Osteocyte (in vitro differentiated cells): ENCODE results near the gene TMEM119. TPM values are rescaled to one million over a fixed set of nuclear protein-coding genes. Genes with fewer than 3 reads are reported as not detected.

Experiments used
- DNase-seq: peaks from one replicate; pipeline ENCODE4 v3.0.0; 2021; ENCODE audit warnings: mixed read lengths; ENCODE audit not compliant: unreplicated experiment; ENCODE audit errors: extremely low spot score
- H3K27ac Mint-ChIP-seq: one replicate; pipeline ENCODE4 v1.8.0; 2021; ENCODE audit warnings: mild to moderate bottlenecking, mixed read lengths; ENCODE audit not compliant: unreplicated experiment
- H3K27me3 Mint-ChIP-seq: one replicate; pipeline ENCODE4 v1.8.0; 2021; ENCODE audit warnings: mixed read lengths; ENCODE audit not compliant: unreplicated experiment
- H3K36me3 Mint-ChIP-seq: one replicate; pipeline ENCODE4 v1.8.0; 2021; ENCODE audit warnings: mixed read lengths; ENCODE audit not compliant: unreplicated experiment
- H3K4me1 Mint-ChIP-seq: one replicate; pipeline ENCODE4 v1.8.0; 2021; ENCODE audit warnings: mixed read lengths; ENCODE audit not compliant: unreplicated experiment
- H3K4me3 Mint-ChIP-seq: one replicate; pipeline ENCODE4 v1.8.0; 2021; ENCODE audit warnings: mild to moderate bottlenecking, moderate library complexity, mixed read lengths; ENCODE audit not compliant: unreplicated experiment
- H3K9me3 Mint-ChIP-seq: one replicate; pipeline ENCODE4 v1.8.0; 2021; ENCODE audit warnings: mixed read lengths; ENCODE audit not compliant: unreplicated experiment
- total RNA-seq: library from RNA; stranded (reverse); gene quantifications from 2 replicates; pipeline ENCODE4 v1.2.1, GENCODE V29; 2021
- TF ChIP-seq, protein P1 (sequence below): fragments of 200-600 bp; sonication (generic); IDR thresholded peaks from 2 replicates; pipeline ENCODE4 v1.5.0; 2021; ENCODE audit warnings: antibody characterized with exemption, mild to moderate bottlenecking, moderate library complexity

Gene TMEM119
- total RNA-seq, 1 donor from 2014 or later: 54.0 TPM

DNA sequence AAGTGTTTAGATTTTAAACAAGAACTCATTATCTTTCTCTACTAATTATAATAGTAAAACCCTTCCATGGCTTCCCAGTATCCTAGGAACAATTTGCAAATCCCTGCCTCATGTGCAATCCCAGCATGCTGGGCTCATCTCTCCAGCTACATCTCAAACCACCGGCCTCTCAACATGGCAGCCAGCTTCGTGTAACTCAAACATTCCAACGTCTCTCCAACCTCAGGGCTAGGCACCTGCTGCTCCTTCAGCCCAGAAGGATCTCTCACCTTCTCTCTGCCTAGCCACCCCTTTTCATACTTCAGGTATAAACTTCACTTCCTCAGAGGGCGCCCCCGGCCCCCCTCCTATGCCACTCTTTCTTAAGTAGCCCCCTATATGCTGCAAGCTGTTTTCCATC, 44.1 kb downstream of the TMEM119 start:
- TF ChIP-seq, protein P1, sequence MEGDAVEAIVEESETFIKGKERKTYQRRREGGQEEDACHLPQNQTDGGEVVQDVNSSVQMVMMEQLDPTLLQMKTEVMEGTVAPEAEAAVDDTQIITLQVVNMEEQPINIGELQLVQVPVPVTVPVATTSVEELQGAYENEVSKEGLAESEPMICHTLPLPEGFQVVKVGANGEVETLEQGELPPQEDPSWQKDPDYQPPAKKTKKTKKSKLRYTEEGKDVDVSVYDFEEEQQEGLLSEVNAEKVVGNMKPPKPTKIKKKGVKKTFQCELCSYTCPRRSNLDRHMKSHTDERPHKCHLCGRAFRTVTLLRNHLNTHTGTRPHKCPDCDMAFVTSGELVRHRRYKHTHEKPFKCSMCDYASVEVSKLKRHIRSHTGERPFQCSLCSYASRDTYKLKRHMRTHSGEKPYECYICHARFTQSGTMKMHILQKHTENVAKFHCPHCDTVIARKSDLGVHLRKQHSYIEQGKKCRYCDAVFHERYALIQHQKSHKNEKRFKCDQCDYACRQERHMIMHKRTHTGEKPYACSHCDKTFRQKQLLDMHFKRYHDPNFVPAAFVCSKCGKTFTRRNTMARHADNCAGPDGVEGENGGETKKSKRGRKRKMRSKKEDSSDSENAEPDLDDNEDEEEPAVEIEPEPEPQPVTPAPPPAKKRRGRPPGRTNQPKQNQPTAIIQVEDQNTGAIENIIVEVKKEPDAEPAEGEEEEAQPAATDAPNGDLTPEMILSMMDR: no peak
- H3K4me1 Mint-ChIP-seq: peaks cover 38% of the 10 kb centered on the region
- H3K4me3 Mint-ChIP-seq: no peak overlapping the region
- H3K9me3 Mint-ChIP-seq: no peaks in the 10 kb centered on the region
- peaks cover 4% of the 10 kb centered on the region for H3K36me3 Mint-ChIP-seq
- no peak for DNase-seq
- no peak overlapping the region for H3K27ac Mint-ChIP-seq
- no peaks in the 10 kb centered on the region for H3K27me3 Mint-ChIP-seq

DNA sequence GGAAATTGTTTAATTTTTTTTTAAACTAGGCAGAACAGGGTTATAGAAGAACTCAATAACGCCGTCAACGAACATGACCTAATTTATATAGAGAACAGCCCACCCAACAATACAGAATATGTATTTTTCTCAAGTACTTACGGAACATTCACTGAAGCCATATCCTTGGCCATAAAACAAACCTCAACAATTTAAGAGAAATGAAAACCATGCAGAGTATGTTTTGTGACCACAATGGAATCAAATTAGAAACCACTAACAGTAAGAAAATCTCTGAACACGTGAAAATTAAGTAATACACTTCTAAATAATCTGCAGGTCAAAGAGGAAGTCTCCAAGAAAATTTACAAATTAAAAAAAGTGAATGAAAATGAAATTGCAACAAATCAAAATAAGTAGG, 46.3 kb downstream of the TMEM119 start:
- Mint-ChIP-seq H3K4me1 (peaks cover 31% of the 10 kb centered on the region), H3K27me3 (no peaks in the 10 kb centered on the region), H3K9me3 (no peaks in the 10 kb centered on the region), H3K4me3 (no peak overlapping the region), H3K36me3 (peaks cover 14% of the 10 kb centered on the region), H3K27ac (peak overlapping the region; percentile 17)
- DNase-seq: no peak
- TF ChIP-seq, protein P1: no peak

DNA sequence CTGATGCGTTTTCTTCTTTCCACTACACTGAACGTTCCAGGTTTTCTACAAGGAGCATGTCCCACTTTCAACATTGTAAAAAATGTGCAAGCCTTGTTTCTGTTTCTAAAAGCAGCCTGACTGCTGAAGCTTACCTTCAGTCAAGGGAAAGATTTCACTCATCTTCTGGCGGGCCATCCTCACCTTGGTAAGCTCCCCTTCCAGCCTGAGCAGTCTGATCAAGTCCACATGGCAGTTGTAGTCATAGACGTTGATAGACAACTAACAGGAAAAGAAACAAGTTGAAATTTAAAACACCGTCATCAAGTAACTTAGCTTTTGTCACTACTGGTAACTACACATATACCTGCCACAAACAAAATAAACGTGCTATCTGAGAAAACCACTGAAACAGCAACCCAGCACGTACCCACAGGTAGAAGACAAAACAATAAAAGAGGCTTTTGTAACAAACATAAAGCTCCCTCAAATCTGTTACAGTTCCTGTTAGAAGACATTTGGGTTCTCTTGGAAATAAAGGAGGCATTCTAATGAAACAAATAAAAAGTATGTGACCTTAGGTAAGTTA, 48.8 kb downstream of the TMEM119 start:
- H3K9me3 Mint-ChIP-seq: no peaks in the 10 kb centered on the region
- peaks cover 24% of the 10 kb centered on the region for H3K36me3 Mint-ChIP-seq
- no peaks in the 10 kb centered on the region for H3K27me3 Mint-ChIP-seq
- DNase-seq: no peak
- no peak overlapping the region for H3K4me3 Mint-ChIP-seq
- TF ChIP-seq, protein P1: no peak
- H3K4me1 Mint-ChIP-seq: peaks cover 27% of the 10 kb centered on the region
- no peak overlapping the region for H3K27ac Mint-ChIP-seq

DNA sequence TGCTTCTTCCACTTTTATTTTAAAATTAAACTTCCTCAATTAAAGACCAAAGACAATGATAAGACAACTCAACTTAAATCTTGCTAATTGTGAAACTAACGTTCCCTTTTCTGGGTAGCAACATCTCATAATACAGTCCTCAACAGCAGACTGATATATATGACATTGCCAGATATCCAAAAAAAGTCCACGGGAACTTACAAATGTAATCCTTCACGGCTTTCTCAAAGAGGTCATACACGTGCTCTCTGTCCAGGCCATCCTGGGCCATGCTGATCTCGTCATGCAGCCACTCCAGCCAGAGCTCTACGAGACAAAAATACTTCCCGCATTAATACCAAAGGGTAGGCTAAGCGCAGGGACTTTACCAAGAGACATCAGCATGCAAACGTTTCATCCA, 50.2 kb downstream of the TMEM119 start:
- Mint-ChIP-seq H3K4me1 (peaks cover 23% of the 10 kb centered on the region), H3K27ac (no peak overlapping the region), H3K27me3 (no peaks in the 10 kb centered on the region), H3K4me3 (no peak overlapping the region), H3K36me3 (peaks cover 34% of the 10 kb centered on the region), H3K9me3 (no peaks in the 10 kb centered on the region)
- DNase-seq: no peak
- TF ChIP-seq, protein P1: no peak

DNA sequence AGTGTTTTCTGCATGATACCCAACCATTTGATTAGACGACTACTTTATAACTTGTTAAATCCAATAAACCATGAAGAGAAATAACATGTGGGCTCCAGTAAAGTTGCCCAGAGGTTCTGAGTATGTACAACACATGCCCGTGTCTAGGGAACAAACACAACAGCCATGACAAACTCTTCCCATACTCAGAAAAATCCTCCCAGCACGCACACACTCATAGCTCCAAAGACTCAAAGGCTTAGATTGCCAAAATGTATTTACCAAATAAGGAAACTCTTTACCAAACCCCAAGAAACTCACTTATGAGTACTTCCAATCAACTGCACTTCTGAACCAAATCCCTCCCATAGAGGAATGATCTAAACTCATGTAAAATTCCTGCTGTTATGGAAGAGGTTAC, 54.2 kb downstream of the TMEM119 start:
- no peak overlapping the region for H3K4me3 Mint-ChIP-seq
- no peaks in the 10 kb centered on the region for H3K27me3 Mint-ChIP-seq
- H3K36me3 Mint-ChIP-seq: peaks cover 38% of the 10 kb centered on the region
- peaks cover 7% of the 10 kb centered on the region for H3K4me1 Mint-ChIP-seq
- DNase-seq: no peak
- no peaks in the 10 kb centered on the region for H3K9me3 Mint-ChIP-seq
- TF ChIP-seq, protein P1: no peak
- H3K27ac Mint-ChIP-seq: no peak overlapping the region
